Lower leg skin (tissue), 3 donors: ENCODE results near the gene MGRN1.

ENCODE experiments used
- POLR2A ChIP-seq, 2 donors: fragments of 450-650 bp; IDR thresholded peaks; one replicate each; pipeline ENCODE4 v1.6.1; 2016 to 2017; ENCODE audit warnings: antibody characterized with exemption in 2 of 2, mild to moderate bottlenecking in 1 of 2, moderate library complexity in 1 of 2
- TF ChIP-seq, protein P1 (sequence below), 3 donors: fragments of 450-650 bp; IDR thresholded peaks; one replicate each; pipeline ENCODE4 v1.5.1; 2016; ENCODE audit warnings: antibody characterized with exemption in 3 of 3, mild to moderate bottlenecking in 3 of 3, moderate library complexity in 2 of 3

DNA sequence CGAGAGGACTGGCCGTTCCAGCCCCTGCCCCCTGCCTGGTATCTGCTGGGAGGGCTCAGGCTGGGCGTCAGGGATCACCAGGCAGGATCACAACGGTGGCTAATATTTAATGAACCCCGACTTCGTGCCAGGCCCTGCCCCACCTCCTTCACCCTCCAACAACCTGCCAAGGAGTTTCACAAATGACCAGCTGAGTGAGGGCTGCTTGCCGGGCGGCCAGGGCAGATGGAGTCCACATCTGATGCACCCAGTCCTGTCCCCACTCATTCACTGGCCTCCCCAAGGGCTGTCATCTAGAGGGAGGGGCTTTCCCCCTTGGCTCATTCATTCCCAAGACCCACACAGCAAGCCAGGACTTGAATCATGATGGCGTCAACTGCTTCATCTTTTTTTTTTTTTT, 27.5 kb upstream of the MGRN1 start:
- no peak for TF ChIP-seq POLR2A (IDR thresholded peaks at IDR 0.05)
- TF ChIP-seq, protein P1, sequence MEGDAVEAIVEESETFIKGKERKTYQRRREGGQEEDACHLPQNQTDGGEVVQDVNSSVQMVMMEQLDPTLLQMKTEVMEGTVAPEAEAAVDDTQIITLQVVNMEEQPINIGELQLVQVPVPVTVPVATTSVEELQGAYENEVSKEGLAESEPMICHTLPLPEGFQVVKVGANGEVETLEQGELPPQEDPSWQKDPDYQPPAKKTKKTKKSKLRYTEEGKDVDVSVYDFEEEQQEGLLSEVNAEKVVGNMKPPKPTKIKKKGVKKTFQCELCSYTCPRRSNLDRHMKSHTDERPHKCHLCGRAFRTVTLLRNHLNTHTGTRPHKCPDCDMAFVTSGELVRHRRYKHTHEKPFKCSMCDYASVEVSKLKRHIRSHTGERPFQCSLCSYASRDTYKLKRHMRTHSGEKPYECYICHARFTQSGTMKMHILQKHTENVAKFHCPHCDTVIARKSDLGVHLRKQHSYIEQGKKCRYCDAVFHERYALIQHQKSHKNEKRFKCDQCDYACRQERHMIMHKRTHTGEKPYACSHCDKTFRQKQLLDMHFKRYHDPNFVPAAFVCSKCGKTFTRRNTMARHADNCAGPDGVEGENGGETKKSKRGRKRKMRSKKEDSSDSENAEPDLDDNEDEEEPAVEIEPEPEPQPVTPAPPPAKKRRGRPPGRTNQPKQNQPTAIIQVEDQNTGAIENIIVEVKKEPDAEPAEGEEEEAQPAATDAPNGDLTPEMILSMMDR (IDR thresholded peaks at IDR 0.05), result no peak
